OCI-LY3 (cell line): ENCODE measurements around the gene ANXA7.

ENCODE experiments used
- H2AFZ ChIP-seq: fragments of 200-600, 300-600 bp; shearing (Covaris generic); 2 replicates; pipeline ENCODE4 v1.6.0; 2014; ENCODE audit warnings: antibody characterized with exemption, low read depth, low read length
- H3K27ac ChIP-seq: fragments of 200-600, 300-600 bp; sonication (generic); 2 replicates; pipeline ENCODE4 v1.5.1; 2014; ENCODE audit warnings: mild to moderate bottlenecking, low read length, moderate library complexity, mixed read lengths
- H3K27me3 ChIP-seq: fragments of 200-600, 300-600 bp; sonication (generic); 2 replicates; pipeline ENCODE4 v1.6.1; 2014; ENCODE audit warnings: low read depth, low read length, mixed read lengths
- H3K36me3 ChIP-seq: fragments of 200-600, 300-600 bp; sonication (generic); replicated peaks from 2 replicates; pipeline ENCODE3; 2014; ENCODE audit warnings: low read depth, low read length, mixed read lengths
- H3K4me1 ChIP-seq: fragments of 300-600, 200-600 bp; sonication (generic); 2 replicates; pipeline ENCODE4 v1.6.1; 2014; ENCODE audit warnings: low read length, mixed read lengths
- H3K4me2 ChIP-seq: fragments of 200-600, 300-600 bp; sonication (generic); 2 replicates; pipeline ENCODE4 v1.6.1; 2014; ENCODE audit warnings: low read length, mixed read lengths
- H3K4me3 ChIP-seq: fragments of 300-600, 200-600 bp; sonication (generic); 2 replicates; pipeline ENCODE4 v1.5.1; 2014; ENCODE audit warnings: antibody characterized with exemption, mild to moderate bottlenecking, low read length, moderate library complexity
- H3K79me2 ChIP-seq: fragments of 300-600, 200-600 bp; shearing (Covaris generic); 2 replicates; pipeline ENCODE4 v1.6.1; 2014; ENCODE audit warnings: mild to moderate bottlenecking, low read length, mixed read lengths
- H3K9ac ChIP-seq: fragments of 300-600, 200-600 bp; shearing (Covaris generic); 2 replicates; pipeline ENCODE4 v1.6.0; 2014; ENCODE audit warnings: mild to moderate bottlenecking, low read length, moderate library complexity
- H3K9me3 ChIP-seq: fragments of 200-600, 300-600 bp; shearing (Covaris generic); 2 replicates; pipeline ENCODE4 v1.6.1; 2014; ENCODE audit warnings: low read length, mixed read lengths; ENCODE audit not compliant: insufficient read depth
- H4K20me1 ChIP-seq: fragments of 200-600, 300-600 bp; sonication (generic); 2 replicates; pipeline ENCODE4 v1.6.1; 2016; ENCODE audit warnings: low read length, mixed read lengths; ENCODE audit not compliant: insufficient read depth
- EZH2phosphoT487 ChIP-seq: fragments of 200-600 bp; shearing (Covaris generic); IDR thresholded peaks from 2 replicates; pipeline ENCODE4 v1.6.1; 2018; ENCODE audit warnings: antibody characterized with exemption, mixed run types, low read depth
- TF ChIP-seq, protein P1 (sequence below): fragments of 200-600, 300-600 bp; sonication (generic); IDR thresholded peaks from 2 replicates; pipeline ENCODE4 v1.5.1; 2014; ENCODE audit warnings: antibody characterized with exemption, low read length, low read depth

ANXA7 gene

DNA sequence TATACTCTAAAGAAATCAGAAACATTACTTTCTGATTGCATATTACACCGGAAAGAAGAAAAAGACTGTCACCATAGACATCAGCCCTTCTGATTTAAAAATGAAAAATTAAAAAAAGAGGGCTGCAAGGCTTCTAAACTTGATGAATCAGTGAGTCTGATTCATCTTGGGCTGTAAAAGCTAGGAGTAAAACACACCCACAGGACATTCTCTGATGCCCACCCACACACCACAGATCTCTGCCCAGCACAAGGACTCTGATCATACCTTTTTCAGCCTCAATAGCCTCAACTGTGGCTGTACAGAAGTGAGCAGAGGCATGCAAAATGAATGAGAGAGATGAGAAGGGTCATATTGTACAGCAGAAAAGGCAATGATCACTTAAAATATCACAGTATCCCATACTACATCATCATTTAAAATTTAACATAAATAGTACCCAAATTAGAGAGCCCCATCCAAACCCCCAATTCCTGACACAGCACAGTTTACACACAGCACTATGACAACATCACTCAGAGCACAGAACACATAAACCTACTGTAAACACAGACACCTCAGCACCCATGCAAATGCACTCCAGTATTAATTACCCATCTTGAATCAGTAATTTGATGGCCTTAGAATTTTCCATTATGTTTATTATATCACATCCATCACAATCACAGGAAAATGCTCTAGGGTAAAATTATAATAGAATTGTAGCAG, 25.9 kb upstream of the ANXA7 start:
- no peaks in the 10 kb centered on the region for H3K4me1 ChIP-seq
- no peak overlapping the region for H3K4me2 ChIP-seq
- no peak for TF ChIP-seq EZH2phosphoT487
- no peaks in the 10 kb centered on the region for H4K20me1 ChIP-seq
- no peak overlapping the region for H2AFZ ChIP-seq
- H3K9ac ChIP-seq, result no peak overlapping the region
- H3K9me3 ChIP-seq, result no peaks in the 10 kb centered on the region
- no peaks in the 10 kb centered on the region for H3K27me3 ChIP-seq
- H3K27ac ChIP-seq, result no peak overlapping the region
- no peak overlapping the region for H3K4me3 ChIP-seq
- H3K36me3 ChIP-seq, result peaks cover 4% of the 10 kb centered on the region
- no peaks in the 10 kb centered on the region for H3K79me2 ChIP-seq

DNA sequence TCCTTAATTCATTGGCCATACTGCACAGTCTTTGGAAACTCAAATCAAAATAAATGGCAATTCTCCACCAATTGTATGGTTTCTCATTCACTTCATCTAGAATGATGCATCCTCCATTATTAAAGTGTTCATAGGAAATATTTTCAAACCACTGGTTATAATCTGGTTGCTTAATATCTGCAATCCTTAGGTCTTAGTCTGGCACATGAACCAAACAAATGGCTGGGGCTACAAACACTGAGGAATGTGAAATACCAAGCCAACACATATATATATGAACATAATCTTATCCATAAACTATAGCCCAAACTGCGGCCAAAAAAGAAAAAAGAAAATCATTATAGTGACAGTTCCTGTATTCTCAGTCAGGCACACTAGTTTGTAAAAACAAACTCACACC, 25.2 kb upstream of the ANXA7 start:
- H3K27ac ChIP-seq, result no peak overlapping the region
- no peak overlapping the region for H3K9ac ChIP-seq
- H3K4me3 ChIP-seq, result no peak overlapping the region
- peaks cover 4% of the 10 kb centered on the region for H3K36me3 ChIP-seq
- H3K9me3 ChIP-seq, result no peaks in the 10 kb centered on the region
- no peaks in the 10 kb centered on the region for H3K79me2 ChIP-seq
- H3K27me3 ChIP-seq, result no peaks in the 10 kb centered on the region
- H4K20me1 ChIP-seq, result no peaks in the 10 kb centered on the region
- no peaks in the 10 kb centered on the region for H3K4me1 ChIP-seq
- H2AFZ ChIP-seq, result no peak overlapping the region
- no peak overlapping the region for H3K4me2 ChIP-seq
- no peak for TF ChIP-seq EZH2phosphoT487
- TF ChIP-seq, protein P1, sequence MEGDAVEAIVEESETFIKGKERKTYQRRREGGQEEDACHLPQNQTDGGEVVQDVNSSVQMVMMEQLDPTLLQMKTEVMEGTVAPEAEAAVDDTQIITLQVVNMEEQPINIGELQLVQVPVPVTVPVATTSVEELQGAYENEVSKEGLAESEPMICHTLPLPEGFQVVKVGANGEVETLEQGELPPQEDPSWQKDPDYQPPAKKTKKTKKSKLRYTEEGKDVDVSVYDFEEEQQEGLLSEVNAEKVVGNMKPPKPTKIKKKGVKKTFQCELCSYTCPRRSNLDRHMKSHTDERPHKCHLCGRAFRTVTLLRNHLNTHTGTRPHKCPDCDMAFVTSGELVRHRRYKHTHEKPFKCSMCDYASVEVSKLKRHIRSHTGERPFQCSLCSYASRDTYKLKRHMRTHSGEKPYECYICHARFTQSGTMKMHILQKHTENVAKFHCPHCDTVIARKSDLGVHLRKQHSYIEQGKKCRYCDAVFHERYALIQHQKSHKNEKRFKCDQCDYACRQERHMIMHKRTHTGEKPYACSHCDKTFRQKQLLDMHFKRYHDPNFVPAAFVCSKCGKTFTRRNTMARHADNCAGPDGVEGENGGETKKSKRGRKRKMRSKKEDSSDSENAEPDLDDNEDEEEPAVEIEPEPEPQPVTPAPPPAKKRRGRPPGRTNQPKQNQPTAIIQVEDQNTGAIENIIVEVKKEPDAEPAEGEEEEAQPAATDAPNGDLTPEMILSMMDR, result no peak

DNA sequence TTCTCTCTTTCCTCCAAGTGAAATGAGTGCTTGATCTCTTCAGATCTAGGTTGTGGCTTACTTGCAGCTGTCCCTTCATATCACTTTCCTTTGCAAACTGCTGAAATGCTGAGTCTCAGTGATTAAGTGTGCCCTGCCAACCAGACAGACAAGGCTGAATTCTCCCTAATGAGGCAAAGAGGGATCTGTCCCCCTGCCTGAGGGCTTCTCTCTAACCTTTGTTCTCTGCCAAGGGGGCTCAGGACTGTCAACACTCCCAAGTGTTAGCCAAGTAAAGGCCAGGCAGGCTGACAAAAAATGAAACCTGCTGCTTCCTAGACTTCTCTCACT, 19.6 kb upstream of the ANXA7 start, which contains the start of gene MSS51:
Gene MSS51, minus strand, starts transcription at position 24 of the 330 bp plus-strand sequence. CDS start 5,277 bp downstream, outside the sequence.
- H3K9me3 ChIP-seq, result no peaks in the 10 kb centered on the region
- H3K27me3 ChIP-seq, result no peaks in the 10 kb centered on the region
- no peak within 1 kb of the TSS for H3K9ac ChIP-seq
- no peak within 1 kb of the TSS for H3K4me2 ChIP-seq
- no peaks in the 10 kb centered on the region for H4K20me1 ChIP-seq
- H2AFZ ChIP-seq, result no peak within 1 kb of the TSS
- no peak for TF ChIP-seq EZH2phosphoT487
- TF ChIP-seq, protein P1, result no peak
- H3K36me3 ChIP-seq, result peaks cover 4% of the 10 kb centered on the region
- no peaks in the 10 kb centered on the region for H3K79me2 ChIP-seq
- H3K4me1 ChIP-seq, result no peaks in the 10 kb centered on the region
- no peak within 1 kb of the TSS for H3K27ac ChIP-seq
- no peak within 1 kb of the TSS for H3K4me3 ChIP-seq

DNA sequence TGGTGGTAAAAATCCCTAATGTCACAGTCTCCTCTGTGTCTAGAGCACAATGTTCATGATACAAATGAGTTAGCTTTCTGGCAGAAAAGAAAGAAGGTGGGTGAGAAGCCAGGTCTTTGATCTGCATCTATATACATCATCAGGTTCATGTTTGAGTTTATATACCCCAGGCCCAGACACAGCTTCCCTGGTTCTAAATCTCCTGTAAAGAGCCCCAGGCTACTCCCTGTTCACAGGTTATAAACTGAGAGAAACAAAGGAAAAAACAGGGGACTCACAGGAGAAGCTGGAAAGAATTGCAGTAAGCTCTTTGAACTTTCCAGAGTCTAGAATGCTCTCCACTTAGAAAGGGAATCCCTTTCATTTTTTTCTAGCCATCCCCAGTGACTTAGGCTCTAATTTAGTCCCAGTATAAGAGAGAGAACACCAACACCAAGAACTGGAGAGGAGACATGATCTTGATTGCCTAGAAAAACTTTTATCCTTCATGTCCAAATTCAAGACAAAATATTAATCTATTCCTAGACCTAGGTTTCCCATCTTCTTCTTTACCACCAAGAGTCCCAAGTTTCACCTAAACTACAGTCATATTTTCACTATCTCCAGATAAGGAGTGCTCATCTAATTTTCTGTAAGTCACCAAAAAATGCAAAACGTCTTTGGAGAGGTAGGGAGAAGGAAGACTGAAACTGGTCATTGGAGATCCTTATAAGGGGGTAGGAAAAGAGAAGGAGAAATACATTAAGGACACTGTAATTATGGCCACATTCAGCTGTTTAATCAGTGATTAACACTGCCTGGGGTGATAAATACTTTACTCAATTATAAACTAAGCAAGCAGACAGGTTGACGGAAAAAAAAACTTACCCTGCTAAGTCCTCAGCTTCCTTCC, 19.0 kb upstream of the ANXA7 start:
- no peak for TF ChIP-seq EZH2phosphoT487
- TF ChIP-seq, protein P1, result no peak
- no peak overlapping the region for H3K4me2 ChIP-seq
- H3K79me2 ChIP-seq, result no peaks in the 10 kb centered on the region
- H4K20me1 ChIP-seq, result no peaks in the 10 kb centered on the region
- H3K36me3 ChIP-seq, result peaks cover 1% of the 10 kb centered on the region
- H3K9ac ChIP-seq, result no peak overlapping the region
- no peaks in the 10 kb centered on the region for H3K4me1 ChIP-seq
- H2AFZ ChIP-seq, result no peak overlapping the region
- H3K27ac ChIP-seq, result no peak overlapping the region
- H3K9me3 ChIP-seq, result no peaks in the 10 kb centered on the region
- H3K4me3 ChIP-seq, result no peak overlapping the region
- no peaks in the 10 kb centered on the region for H3K27me3 ChIP-seq
